H4 (cell line): ENCODE data around the gene OPCML. TPM values are rescaled to one million over a fixed set of nuclear protein-coding genes. Genes with fewer than 3 reads are reported as not detected.

Experiments used
- DNase-seq: peaks from one replicate; pipeline ENCODE4 v3.0.0-alpha.2; 2015; ENCODE audit warnings: low spot score
- total RNA-seq: library from RNA; depleted of rRNA; stranded (reverse); fragments of >200 nt; shearing (Covaris generic); gene quantifications from 2 replicates; pipeline ENCODE4 v1.2.3, GENCODE V29; 2014

The OPCML gene
- total RNA-seq, 1 experiment from 2014 or later, result 0.12 TPM

- DNase-seq, result no peak
Measured at GRCh38 chr11:132744771-132745170, 787.5 kb downstream of the OPCML start.

GRCh38 chr11:132743601-132744000, 788.7 kb downstream of the OPCML start:
- DNase-seq, result no peak

- no peak for DNase-seq
Measured at GRCh38 chr11:132742929-132743328, 789.4 kb downstream of the OPCML start.

GRCh38 chr11:132734217-132734616, 798.1 kb downstream of the OPCML start:
- no peak for DNase-seq

GRCh38 chr11:132728026-132728425, 804.3 kb downstream of the OPCML start:
- DNase-seq, result no peak

- no peak for DNase-seq
Measured at GRCh38 chr11:132721526-132721925, 810.8 kb downstream of the OPCML start.

GRCh38 chr11:132719684-132720083, 812.6 kb downstream of the OPCML start:
- DNase-seq, result no peak

GRCh38 chr11:132718711-132719671, 813.3 kb downstream of the OPCML start:
- DNase-seq, result peak; percentile 39

GRCh38 chr11:132717824-132718223, 814.5 kb downstream of the OPCML start:
- DNase-seq, result no peak

GRCh38 chr11:132716037-132716436, 816.3 kb downstream of the OPCML start:
- no peak for DNase-seq

GRCh38 chr11:132714859-132715440, 817.4 kb downstream of the OPCML start:
- DNase-seq, result no peak

GRCh38 chr11:132712466-132712865, 819.8 kb downstream of the OPCML start:
- DNase-seq, result no peak

GRCh38 chr11:132704781-132705375, 827.4 kb downstream of the OPCML start:
- no peak for DNase-seq

GRCh38 chr11:132692891-132693290, 839.4 kb downstream of the OPCML start:
- no peak for DNase-seq

GRCh38 chr11:132691848-132692550, 840.3 kb downstream of the OPCML start:
- DNase-seq, result no peak

- DNase-seq, result no peak
Measured at GRCh38 chr11:132686886-132687285, 845.4 kb downstream of the OPCML start.

- peak; percentile 60 for DNase-seq
Measured at GRCh38 chr11:132685174-132685611, 847.1 kb downstream of the OPCML start.

- no peak for DNase-seq
Measured at GRCh38 chr11:132683602-132684001, 848.7 kb downstream of the OPCML start.

- DNase-seq, result no peak
Measured at GRCh38 chr11:132681971-132682370, 850.3 kb downstream of the OPCML start.

GRCh38 chr11:132680584-132680983, 851.7 kb downstream of the OPCML start:
- no peak for DNase-seq

- no peak for DNase-seq
Measured at GRCh38 chr11:132674151-132674550, 858.1 kb downstream of the OPCML start.

GRCh38 chr11:132671851-132672370, 860.4 kb downstream of the OPCML start:
- no peak for DNase-seq
